PC-9 (cell line): Measurements from ENCODE around the gene TCIRG1.

ENCODE experiments used
- CTCF ChIP-seq: fragments of 200-600 bp; sonication (generic); conservative IDR thresholded peaks from 2 replicates; pipeline ENCODE4 v1.6.1; 2017; ENCODE audit warnings: mixed run types, antibody characterized with exemption, mild to moderate bottlenecking, moderate library complexity
- EZH2 ChIP-seq: fragments of 200-600 bp; sonication (generic); IDR thresholded peaks from 2 replicates; pipeline ENCODE4 v1.8.0; 2017; ENCODE audit warnings: antibody characterized with exemption, low read depth

GRCh38 chr11:68048681-68049508, 10.1 kb downstream of the TCIRG1 start:
- TF ChIP-seq EZH2, result no peak
- TF ChIP-seq CTCF, result no peak
